Activated CD4-positive, alpha-beta T cell treated with anti-CD3 and anti-CD28 coated beads, Interleukin-2, amount 50 U/mL, for 16 hours (primary cell): Measurements from ENCODE around the gene ZSWIM3.
A peak's percentile ranks its signal among the peaks of the same experiment; 100 is the strongest.
"Not testable (repeated sequence)": the region's sequence is repeated elsewhere in the genome, so short reads cannot be mapped to it uniquely, and the experiment has no call there.

Source experiments
- DNase-seq: peaks from one replicate; pipeline ENCODE4 v3.0.0-alpha.2; 2020

The ZSWIM3 gene

GRCh38 chr20:45861221-45862075 is 4.0 kb downstream of the ZSWIM3 start:
- DNase-seq = no peak

GRCh38 chr20:45863543-45864470 is 6.4 kb downstream of the ZSWIM3 start:
- DNase-seq = no peak

GRCh38 chr20:45866454-45866853 is 9.0 kb downstream of the ZSWIM3 start:
- no peak for DNase-seq

DNA sequence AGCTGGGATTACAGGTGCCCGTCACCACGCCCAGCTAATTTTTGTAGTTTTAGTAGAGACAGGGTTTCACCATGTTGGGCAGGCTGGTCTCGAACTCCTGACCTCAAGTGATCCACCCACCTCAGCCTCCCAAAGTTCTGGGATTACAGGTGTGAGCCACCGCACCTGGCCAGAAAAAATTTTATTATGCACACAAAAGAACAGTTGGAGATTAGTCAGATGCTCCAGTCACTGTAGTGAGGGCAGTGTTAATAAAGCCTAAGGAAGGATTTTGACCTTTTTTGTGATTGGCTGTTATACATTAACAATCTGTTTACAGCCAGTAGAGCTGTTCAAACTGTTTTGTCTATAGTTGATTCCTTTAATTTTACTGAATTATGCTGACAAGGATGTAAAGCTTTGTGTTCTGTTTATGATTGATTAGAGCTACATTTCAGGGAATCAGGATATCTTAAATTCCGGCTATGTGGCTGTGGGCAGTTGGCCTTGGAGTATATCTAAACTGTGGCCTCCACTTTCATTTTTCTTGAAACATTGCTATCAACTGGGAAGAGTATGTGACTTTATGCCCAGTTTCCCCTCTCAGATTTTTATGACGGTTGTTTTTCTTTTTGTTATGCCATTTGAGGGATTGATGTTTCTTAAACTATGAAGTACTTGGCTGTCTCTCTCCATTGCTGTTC is 9.9 kb downstream of the ZSWIM3 start:
- DNase-seq = no peak

GRCh38 chr20:45867819-45868176 is 10.4 kb downstream of the ZSWIM3 start:
- DNase-seq = no peak

GRCh38 chr20:45872626-45873025 is 15.2 kb downstream of the ZSWIM3 start:
- no peak for DNase-seq

- no peak for DNase-seq
Measured at GRCh38 chr20:45873409-45874103, 16.1 kb downstream of the ZSWIM3 start.

- not testable (repeated sequence) for DNase-seq
Measured at GRCh38 chr20:45874104-45874481, 16.7 kb downstream of the ZSWIM3 start.

- no peak for DNase-seq
Measured at GRCh38 chr20:45874576-45874975, 17.2 kb downstream of the ZSWIM3 start.

DNA sequence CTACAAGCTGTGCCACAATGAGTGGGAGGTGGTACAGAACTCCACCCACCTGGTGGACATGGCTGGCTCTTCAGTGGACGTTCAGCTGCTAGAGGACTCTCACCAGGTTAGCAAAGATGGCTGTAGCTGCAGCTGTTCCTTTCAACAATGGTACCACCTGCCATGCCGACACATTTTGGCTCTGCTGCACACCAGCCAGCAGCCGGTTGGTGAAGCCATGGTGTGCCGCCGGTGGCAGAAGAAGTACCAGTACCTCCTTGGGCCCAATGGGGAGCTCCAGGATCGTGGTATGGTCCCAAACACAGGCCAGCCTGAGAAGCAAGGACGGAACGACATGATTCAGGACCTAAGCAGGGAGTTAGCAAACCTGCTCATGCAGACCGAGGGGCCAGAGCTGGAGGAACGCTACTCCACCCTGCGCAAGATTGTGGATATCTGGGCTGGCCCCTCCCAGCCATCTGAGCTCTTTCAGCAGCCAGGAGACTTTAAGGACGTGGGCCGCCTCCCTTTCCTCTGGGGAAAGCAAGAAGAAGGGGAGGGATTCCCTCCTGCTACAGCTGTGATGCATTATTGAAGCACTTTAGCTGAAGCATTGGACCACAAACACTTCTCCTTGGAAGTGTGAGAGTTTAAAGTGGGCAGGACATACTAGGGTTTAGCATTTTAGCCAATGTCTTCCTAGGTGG is 20.8 kb downstream of the ZSWIM3 start:
- DNase-seq = no peak

- peak; percentile 99 for DNase-seq
Measured at GRCh38 chr20:45880988-45881788, 23.8 kb downstream of the ZSWIM3 start, which contains the start of gene ZSWIM1. TSS of gene ZSWIM1 (plus strand) at chr20:45881227. CDS start at chr20:45882593, 1,366 bp downstream.

- DNase-seq = no peak
Measured at GRCh38 chr20:45882469-45883099, 25.2 kb downstream of the ZSWIM3 start.

DNA sequence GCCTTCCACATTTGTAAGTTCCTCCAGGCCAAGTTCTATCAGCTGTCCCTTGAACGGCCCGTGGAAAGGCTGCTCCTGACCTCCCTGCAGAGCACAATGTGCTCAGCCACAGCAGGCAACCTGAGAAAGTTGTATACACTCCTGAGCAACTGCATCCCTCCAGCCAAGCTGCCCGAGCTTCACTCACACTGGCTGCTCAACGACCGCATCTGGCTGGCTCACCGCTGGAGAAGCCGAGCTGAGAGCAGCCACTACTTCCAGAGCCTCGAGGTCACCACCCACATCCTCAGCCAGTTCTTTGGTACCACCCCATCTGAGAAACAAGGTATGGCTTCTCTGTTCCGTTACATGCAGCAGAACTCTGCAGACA is 25.7 kb downstream of the ZSWIM3 start:
- DNase-seq = no peak

DNA sequence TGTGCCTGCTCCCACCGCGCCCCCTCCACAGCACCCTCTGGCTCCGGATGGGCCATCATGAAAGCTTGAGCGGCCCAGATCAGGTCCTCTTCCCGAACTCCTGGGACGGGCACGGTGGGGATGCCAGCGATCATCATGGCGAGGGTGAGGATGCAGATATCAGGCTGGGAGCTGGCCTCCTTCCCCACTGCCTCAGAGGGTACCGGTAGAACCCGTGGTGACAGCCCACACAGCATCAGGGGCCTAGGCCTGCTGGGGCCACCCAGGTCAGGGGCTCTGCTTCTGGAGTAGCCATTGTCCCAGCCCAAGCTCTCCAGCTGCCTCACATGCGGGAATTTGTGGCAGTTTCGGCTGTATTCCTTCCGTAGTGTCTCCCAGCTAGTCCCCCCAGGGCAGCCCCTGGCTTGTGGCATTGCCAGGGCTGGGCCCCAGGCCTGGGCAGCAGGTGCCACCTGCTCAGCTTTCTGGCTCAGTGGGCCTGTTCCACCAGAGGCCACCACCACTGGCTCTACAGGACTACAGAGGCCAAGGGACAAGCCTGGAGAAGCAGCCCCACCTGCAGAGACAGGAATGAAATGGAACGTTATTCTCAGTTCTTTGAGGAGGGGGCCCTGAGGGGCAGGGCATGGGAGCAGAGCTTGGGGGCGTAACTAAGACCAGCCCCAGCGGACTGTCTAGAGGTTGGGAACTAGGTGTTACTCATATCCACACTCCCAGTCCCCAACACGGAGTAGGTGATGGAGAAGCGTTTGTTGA is 29.4 kb downstream of the ZSWIM3 start:
- no peak for DNase-seq

- no peak for DNase-seq
Measured at GRCh38 chr20:45887346-45887715, 29.9 kb downstream of the ZSWIM3 start, which contains the start of gene SPATA25. TSS of gene SPATA25 (minus strand) at chr20:45887622. CDS start at chr20:45887590, 32 bp downstream.

GRCh38 chr20:45888681-45889080 is 31.3 kb downstream of the ZSWIM3 start:
- DNase-seq = no peak

- peak; percentile 26 for DNase-seq
Measured at GRCh38 chr20:45890077-45890984, 32.9 kb downstream of the ZSWIM3 start.
